HG03439 (cell line): ENCODE data around the gene PCDHA6.
"Not testable (repeated sequence)": the region's sequence is repeated elsewhere in the genome, so short reads cannot be mapped to it uniquely, and the experiment has no call there.

Experiments
- ATAC-seq: cut with Tn5 transposase; IDR thresholded peaks from one replicate; pipeline ENCODE4 v1.9.1; 2021; ENCODE audit warnings: mild to moderate bottlenecking, moderate library complexity; ENCODE audit not compliant: unreplicated experiment

Gene PCDHA6

DNA sequence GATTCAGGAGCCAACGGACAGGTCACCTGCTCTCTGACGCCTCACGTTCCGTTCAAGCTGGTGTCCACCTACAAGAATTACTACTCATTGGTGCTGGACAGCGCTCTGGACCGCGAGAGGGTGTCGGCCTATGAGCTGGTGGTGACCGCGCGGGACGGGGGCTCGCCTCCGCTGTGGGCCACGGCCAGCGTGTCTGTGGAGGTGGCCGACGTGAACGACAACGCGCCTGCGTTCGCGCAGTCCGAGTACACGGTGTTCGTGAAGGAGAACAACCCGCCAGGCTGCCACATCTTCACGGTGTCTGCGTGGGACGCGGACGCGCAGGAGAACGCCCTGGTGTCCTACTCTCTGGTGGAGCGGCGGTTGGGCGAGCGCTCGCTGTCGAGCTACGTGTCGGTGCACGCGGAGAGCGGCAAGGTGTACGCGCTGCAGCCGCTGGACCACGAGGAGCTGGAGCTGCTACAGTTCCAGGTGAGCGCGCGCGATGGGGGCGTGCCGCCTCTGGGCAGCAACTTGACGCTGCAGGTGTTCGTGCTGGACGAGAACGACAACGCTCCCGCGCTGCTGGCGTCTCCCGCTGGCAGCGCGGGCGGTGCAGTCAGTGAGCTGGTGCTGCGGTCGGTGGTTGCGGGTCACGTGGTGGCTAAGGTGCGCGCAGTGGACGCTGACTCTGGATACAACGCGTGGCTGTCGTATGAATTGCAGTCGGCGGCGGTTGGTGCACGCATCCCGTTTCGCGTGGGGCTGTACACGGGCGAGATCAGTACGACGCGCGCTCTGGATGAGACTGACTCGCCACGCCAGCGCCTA is 29.6 kb downstream of the PCDHA6 start:
- ATAC-seq = no peak

DNA sequence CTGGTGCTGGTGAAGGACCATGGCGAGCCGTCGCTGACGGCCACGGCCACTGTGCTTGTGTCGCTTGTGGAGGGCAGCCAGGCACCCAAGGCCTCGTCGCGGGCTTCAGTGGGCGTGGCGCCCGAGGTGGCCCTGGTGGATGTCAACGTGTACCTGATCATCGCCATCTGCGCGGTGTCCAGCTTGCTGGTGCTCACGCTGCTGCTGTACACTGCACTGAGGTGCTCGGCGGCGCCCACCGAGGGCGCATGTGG is 30.2 kb downstream of the PCDHA6 start:
- no peak for ATAC-seq

DNA sequence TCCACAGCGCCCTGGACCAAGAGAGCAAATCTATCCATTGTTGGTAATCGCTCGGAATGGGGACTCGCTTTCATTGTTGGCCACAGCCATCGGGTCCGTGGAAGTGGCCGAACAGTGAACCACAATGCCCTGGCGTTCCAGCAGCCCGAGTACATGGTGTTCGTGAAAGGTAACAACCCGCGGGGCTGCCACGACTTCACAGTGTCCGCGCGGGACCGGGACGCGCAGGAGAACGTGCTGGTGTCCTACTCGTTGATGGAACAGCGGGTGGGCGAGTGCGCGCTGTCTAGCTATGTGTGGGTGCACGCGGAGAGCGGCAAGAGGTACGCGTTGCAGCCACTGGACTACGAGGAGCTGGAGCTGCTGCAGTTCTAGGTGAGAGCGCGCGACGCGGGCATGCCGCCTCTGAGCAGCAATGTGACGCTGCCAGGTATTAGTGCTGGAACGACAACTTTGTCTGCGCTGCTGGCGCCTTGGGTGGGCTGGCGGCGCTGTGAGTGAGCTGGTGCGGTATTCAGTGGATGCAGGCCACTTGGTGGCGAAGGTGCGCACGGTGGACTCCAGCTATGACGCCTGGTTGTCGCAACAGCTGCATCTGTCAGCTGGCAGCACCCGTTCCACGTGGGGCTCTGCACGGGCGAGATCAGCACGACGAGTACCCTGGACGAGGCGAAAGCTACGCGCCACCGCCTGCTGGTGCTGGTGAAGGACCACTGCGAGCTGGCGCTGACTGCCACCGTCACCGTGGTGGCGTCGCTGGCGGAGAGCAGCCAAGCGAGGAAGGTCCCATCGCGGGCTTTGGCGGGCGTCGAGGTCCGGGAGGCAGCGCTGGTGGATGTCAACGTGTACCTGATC is 34.9 kb downstream of the PCDHA6 start:
- no peak for ATAC-seq

DNA sequence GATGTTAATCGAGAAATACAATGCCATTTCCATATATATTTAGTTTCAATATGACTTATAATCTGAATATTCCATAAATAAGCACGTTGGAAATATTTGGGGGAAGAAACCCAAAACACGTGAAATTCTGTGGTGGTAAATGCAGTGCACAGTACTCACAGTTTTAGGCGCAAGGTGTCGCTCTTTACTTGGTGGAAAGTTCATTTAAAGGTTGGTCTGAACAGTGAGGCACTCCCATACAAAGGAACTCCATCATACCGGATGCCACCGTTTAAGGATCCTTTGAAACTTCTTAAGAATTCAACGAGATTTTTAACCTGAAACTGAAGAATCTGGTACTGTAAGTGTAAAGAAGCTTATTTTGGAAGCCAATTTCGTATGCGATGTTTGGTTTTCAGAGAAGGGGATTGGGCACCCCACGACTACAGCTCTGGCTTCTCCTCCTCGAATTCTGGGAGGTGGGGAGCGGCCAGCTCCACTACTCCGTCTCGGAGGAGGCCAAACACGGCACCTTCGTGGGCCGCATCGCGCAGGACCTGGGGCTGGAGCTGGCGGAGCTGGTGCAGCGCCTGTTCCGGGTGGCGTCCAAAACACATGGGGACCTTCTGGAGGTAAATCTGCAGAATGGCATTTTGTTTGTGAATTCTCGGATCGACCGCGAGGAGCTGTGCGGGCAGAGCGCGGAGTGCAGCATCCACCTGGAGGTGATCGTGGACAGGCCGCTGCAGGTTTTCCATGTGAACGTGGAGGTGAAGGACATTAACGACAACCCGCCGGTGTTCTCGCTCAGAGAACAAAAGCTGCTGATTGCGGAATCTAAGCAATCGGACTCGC is 41.2 kb downstream of the PCDHA6 start, which contains the start of gene PCDHA11:
PCDHA11 (plus strand) TSS at position 237 of the 834 bp plus-strand sequence; CDS start at position 384, 147 bp downstream.
- no peak for ATAC-seq

DNA sequence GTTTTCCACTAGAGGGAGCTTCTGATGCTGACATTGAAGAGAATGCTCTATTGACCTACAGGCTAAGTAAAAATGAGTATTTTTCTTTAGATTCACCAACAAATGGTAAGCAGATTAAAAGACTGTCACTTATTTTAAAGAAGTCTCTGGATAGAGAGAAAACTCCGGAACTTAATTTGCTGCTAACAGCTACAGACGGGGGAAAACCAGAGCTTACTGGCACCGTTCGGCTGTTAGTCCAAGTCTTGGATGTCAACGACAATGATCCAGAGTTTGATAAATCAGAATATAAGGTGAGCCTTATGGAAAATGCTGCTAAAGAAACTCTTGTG is 41.8 kb downstream of the PCDHA6 start:
- no peak for ATAC-seq

DNA sequence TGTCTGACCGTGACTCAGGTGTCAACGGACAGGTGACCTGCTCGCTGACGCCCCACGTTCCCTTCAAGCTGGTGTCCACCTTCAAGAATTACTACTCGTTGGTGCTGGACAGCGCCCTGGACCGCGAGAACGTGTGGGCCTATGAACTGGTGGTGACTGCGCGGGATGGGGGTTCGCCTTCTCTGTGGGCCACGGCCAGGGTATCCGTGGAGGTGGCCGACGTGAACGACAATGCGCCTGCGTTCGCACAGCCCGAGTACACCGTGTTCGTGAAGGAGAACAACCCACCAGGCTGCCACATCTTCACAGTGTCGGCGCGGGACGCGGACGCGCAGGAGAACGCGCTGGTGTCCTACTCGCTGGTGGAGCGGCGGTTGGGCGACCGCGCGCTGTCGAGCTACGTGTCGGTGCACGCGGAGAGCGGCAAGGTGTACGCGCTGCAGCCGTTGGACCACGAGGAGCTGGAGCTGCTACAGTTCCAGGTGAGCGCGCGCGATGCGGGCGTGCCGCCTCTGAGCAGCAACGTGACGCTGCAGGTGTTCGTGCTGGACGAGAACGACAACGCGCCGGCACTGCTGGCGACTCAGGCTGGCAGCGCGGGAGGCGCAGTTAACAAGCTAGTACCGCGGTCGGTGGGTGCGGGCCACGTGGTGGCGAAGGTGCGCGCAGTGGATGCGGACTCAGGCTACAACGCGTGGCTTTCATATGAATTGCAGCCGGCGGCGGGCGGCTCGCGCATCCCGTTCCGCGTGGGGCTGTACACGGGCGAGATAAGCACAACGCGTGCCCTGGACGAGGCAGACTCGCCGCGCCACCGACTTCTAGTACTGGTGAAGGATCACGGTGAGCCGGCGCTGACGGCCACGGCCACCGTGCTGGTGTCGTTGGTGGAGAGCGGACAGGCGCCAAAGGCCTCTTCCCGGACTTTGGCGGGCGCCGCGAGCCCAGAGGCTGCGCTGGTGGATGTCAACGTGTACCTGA is 42.8 kb downstream of the PCDHA6 start:
- no peak for ATAC-seq

DNA sequence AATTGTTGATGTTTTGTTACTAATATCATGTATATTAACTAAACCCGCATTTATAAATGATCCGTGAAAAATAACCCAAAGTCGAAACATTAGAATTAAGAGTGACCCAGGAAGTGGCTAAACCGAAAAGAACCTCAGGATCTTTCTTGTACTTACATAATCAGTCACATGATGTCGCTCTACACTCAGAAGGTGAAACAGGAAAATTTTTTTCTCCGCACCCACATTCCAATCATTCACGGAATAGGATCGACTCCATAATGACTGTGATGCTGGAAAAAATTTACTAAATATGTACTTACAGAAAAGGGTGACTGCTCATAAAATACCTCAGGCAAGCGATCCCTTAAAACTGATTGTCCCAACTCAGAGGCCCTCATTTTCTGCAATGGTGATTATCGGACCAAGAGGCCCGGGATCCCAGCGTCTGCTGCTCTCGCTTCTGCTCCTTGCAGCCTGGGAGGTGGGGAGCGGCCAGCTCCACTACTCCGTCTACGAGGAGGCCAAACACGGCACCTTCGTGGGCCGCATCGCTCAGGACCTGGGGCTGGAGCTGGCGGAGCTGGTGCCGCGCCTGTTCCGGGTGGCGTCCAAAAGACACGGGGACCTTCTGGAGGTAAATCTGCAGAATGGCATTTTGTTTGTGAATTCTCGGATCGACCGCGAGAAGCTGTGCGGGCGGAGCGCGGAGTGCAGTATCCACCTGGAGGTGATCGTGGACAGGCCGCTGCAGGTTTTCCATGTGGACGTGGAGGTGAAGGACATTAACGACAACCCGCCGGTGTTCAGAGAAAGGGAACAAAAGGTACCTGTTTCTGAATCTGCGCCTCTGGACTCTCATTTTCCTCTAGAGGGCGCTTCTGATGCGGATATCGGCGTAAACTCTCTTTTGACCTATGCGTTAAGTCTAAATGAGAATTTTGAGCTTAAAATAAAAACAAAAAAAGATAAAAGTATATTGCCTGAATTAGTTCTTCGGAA is 47.6 kb downstream of the PCDHA6 start, which contains the start of gene PCDHA12:
PCDHA12 (plus strand) TSS at position 224 of the 981 bp plus-strand sequence; CDS start at position 389, 165 bp downstream.
- no peak for ATAC-seq

DNA sequence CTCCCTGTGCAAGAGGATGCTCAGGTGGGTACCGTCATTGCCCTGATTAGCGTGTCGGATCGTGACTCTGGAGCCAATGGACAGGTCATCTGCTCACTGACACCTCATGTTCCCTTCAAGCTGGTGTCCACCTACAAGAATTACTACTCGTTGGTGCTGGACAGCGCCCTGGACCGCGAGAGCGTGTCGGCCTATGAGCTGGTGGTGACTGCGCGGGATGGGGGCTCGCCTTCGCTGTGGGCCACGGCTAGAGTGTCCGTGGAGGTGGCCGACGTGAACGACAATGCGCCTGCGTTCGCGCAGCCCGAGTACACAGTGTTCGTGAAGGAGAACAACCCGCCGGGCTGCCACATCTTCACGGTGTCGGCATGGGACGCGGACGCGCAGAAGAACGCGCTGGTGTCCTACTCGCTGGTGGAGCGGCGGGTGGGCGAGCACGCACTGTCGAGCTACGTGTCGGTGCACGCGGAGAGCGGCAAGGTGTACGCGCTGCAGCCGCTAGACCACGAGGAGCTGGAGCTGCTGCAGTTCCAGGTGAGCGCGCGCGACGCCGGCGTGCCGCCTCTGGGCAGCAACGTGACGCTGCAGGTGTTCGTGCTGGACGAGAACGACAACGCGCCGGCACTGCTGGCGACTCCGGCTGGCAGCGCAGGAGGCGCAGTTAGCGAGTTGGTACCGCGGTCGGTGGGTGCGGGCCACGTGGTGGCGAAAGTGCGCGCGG is 48.9 kb downstream of the PCDHA6 start:
- ATAC-seq = not testable (repeated sequence)

DNA sequence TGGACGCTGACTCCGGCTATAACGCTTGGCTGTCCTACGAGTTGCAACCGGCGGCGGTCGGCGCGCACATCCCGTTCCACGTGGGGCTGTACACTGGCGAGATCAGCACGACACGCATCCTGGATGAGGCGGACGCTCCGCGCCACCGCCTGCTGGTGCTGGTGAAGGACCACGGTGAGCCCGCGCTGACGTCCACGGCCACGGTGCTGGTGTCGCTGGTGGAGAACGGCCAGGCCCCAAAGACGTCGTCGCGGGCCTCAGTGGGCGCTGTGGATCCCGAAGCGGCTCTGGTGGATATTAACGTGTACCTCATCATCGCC is 49.5 kb downstream of the PCDHA6 start:
- ATAC-seq = no peak
